HL-60 (cell line): Measurements from ENCODE around the gene CPAMD8.
"Not testable (repeated sequence)": the region's sequence is repeated elsewhere in the genome, so short reads cannot be mapped to it uniquely, and the experiment has no call there.

ENCODE experiments used
- DNase-seq, 2 experiments: peaks; one replicate each; pipeline ENCODE4 v3.0.0-alpha.2; 2010 to 2020; ENCODE audit warnings: low read depth in 1 of 2, low spot score in 1 of 2
- H3K27ac ChIP-seq: fragments of 250-450 bp; sonication (Bioruptor Pico); replicated peaks from 2 replicates; pipeline ENCODE4 v1.5.1; 2020; ENCODE audit warnings: mild to moderate bottlenecking, moderate library complexity
- H3K27me3 ChIP-seq: fragments of 250-450 bp; sonication (Bioruptor Pico); 2 replicates; pipeline ENCODE4 v1.5.1; 2021; ENCODE audit warnings: mild to moderate bottlenecking, moderate library complexity; ENCODE audit not compliant: insufficient read depth, poor library complexity, severe bottlenecking
- H3K4me3 ChIP-seq: replicated peaks from 2 replicates; pipeline ENCODE4 v1.5.1; 2011; ENCODE audit warnings: mild to moderate bottlenecking, control low read depth, low read length; ENCODE audit not compliant: insufficient read depth
- CTCF ChIP-seq: IDR thresholded peaks from one replicate; pipeline ENCODE4 v1.5.1; 2011; ENCODE audit warnings: low read length, control low read depth, inconsistent platforms; ENCODE audit not compliant: insufficient read depth
- GABPA ChIP-seq: IDR thresholded peaks from 2 replicates; pipeline ENCODE4 v1.6.1; 2012; ENCODE audit warnings: low read depth
- POLR2AphosphoS5 ChIP-seq: IDR thresholded peaks from 2 replicates; pipeline ENCODE4 v1.6.1; 2012; ENCODE audit warnings: low read depth
- REST ChIP-seq: IDR thresholded peaks from 2 replicates; pipeline ENCODE4 v1.6.1; 2012; ENCODE audit warnings: low read depth; ENCODE audit not compliant: insufficient replicate concordance
- SPI1 ChIP-seq: IDR thresholded peaks from 2 replicates; pipeline ENCODE4 v1.6.1; 2012; ENCODE audit warnings: low read depth, mild to moderate bottlenecking, borderline replicate concordance

Gene CPAMD8

GRCh38 chr19:16878181-16878965 is 148.2 kb downstream of the CPAMD8 start:
- TF ChIP-seq REST: no peak
- TF ChIP-seq CTCF: no peak
- no peak overlapping the region for H3K27ac ChIP-seq
- no peak for DNase-seq
- H3K4me3 ChIP-seq: no peak overlapping the region
- H3K27me3 ChIP-seq: no peaks in the 10 kb centered on the region

GRCh38 chr19:16877581-16877980 is 149.0 kb downstream of the CPAMD8 start:
- no peak for DNase-seq
- no peaks in the 10 kb centered on the region for H3K27me3 ChIP-seq
- no peak overlapping the region for H3K27ac ChIP-seq
- H3K4me3 ChIP-seq: no peak overlapping the region
- TF ChIP-seq SPI1 (no peak), GABPA (no peak), CTCF (no peak), POLR2AphosphoS5 (no peak), REST (no peak)

- TF ChIP-seq POLR2AphosphoS5 (peak; percentile 61; the same call in 1 of the 2 replicates), GABPA (no peak)
- H3K27me3 ChIP-seq: no peaks in the 10 kb centered on the region
- no peak overlapping the region for H3K4me3 ChIP-seq
- DNase-seq: no peak
- H3K27ac ChIP-seq: no peak overlapping the region
Measured at GRCh38 chr19:16876904-16877361, 149.7 kb downstream of the CPAMD8 start.

- no peak for TF ChIP-seq GABPA
- no peak for TF ChIP-seq CTCF
- TF ChIP-seq REST: no peak
- TF ChIP-seq POLR2AphosphoS5: no peak
- TF ChIP-seq SPI1: no peak
- no peak for DNase-seq
- no peaks in the 10 kb centered on the region for H3K27me3 ChIP-seq
- no peak overlapping the region for H3K4me3 ChIP-seq
- no peak overlapping the region for H3K27ac ChIP-seq
Measured at GRCh38 chr19:16875584-16876555, 150.7 kb downstream of the CPAMD8 start.

GRCh38 chr19:16874978-16875299 is 151.7 kb downstream of the CPAMD8 start:
- not testable (repeated sequence) for H3K27me3 ChIP-seq, H3K27ac ChIP-seq, DNase-seq, H3K4me3 ChIP-seq
